AG04450 (cell line): ENCODE measurements around the gene IL5. TPM values are rescaled to one million over a fixed set of nuclear protein-coding genes. Genes with fewer than 3 reads are reported as not detected.

ENCODE experiments used
- CTCF ChIA-PET: fragments of 300-600, 350-600 bp; formaldehyde crosslinking; extraction: SDS; loops from one replicate; lab custom pipeline; 2022; ENCODE audit warnings: antibody characterized with exemption, inconsistent platforms; lab: Charles Lee
- POLR2A ChIA-PET: fragments of 350-600 bp; formaldehyde crosslinking; extraction: SDS; loops from one replicate; lab custom pipeline; 2021; ENCODE audit warnings: antibody characterized with exemption, inconsistent platforms; lab: Yijun Ruan, JAX
- DNase-seq: peaks from one replicate; pipeline ENCODE4 v3.0.0-alpha.2; 2011; ENCODE audit warnings: low read depth, low spot score
- H3K27ac ChIP-seq: one replicate; pipeline ENCODE4 v1.5.1; 2012; ENCODE audit warnings: low read depth, low read length, control low read depth
- H3K27me3 ChIP-seq: one replicate; pipeline ENCODE4 v1.6.0; 2012; ENCODE audit warnings: low read length; ENCODE audit not compliant: control insufficient read depth, insufficient read depth
- H3K4me3 ChIP-seq: 2 replicates; pipeline ENCODE4 v1.5.1; 2011; ENCODE audit warnings: mild to moderate bottlenecking, low read depth, low read length, control low read depth
- H3K9me3 ChIP-seq: 2 replicates; pipeline ENCODE4 v1.5.1; 2012; ENCODE audit warnings: low read length; ENCODE audit not compliant: control insufficient read depth, insufficient read depth
- CTCF ChIP-seq: IDR thresholded peaks from 2 replicates; pipeline ENCODE4 v1.5.1; 2011; ENCODE audit warnings: low read depth, low read length, control low read depth, inconsistent platforms
- polyA plus RNA-seq: library from polyadenylated mRNA; depleted of rRNA; stranded (reverse); fragments of >200 nt; gene quantifications from 2 replicates; pipeline ENCODE4 v1.2.3, GENCODE V29; 2011

The IL5 gene
- polyA plus RNA-seq, 1 experiment = not detected

- H3K4me3 ChIP-seq = no peak overlapping the region
- H3K27me3 ChIP-seq = no peaks in the 10 kb centered on the region
- DNase-seq = no peak
- ChIA-PET POLR2A (interaction anchor here (2.3 kb wide), 1 partner anchor 12 kb away, joined by 15 read pairs; the partner anchor contains the start of gene IRF1), CTCF (interaction anchor here (0.7 to 11.9 kb wide), 7 partner anchors 10 to 121 kb away, joined by 3 to 209 read pairs (median 4); partner anchors contain the start of gene IRF1)
- no peak for TF ChIP-seq CTCF
- no peaks in the 10 kb centered on the region for H3K9me3 ChIP-seq
- H3K27ac ChIP-seq = no peak overlapping the region
Observed at GRCh38 chr5:132501961-132502931, 41.1 kb downstream of the IL5 start.

GRCh38 chr5:132501629-132501956 lies 41.7 kb downstream of the IL5 start:
- CTCF ChIA-PET = interaction anchor here (1.2 to 11.9 kb wide), 8 partner anchors 9 to 120 kb away, joined by 4 to 209 read pairs (median 6); partner anchors contain the start of gene IRF1
- DNase-seq = no peak
- TF ChIP-seq CTCF = no peak
- Histone ChIP-seq H3K9me3 (no peaks in the 10 kb centered on the region), H3K4me3 (no peak overlapping the region), H3K27me3 (no peaks in the 10 kb centered on the region), H3K27ac (no peak overlapping the region)
- POLR2A ChIA-PET = interaction anchor here (0.6 to 2.3 kb wide), 3 partner anchors 11 to 819 kb away, joined by 3 to 15 read pairs (median 3); partner anchors contain the start of gene IRF1

GRCh38 chr5:132500931-132501628 lies 42.2 kb downstream of the IL5 start:
- ChIA-PET POLR2A (interaction anchor here (0.6 to 2.3 kb wide), 3 partner anchors 11 to 819 kb away, joined by 3 to 15 read pairs (median 3); partner anchors contain the start of gene IRF1), CTCF (interaction anchor here (0.6 to 11.9 kb wide), 13 partner anchors 9 to 1953 kb away, joined by 3 to 209 read pairs (median 5); partner anchors contain the start of gene IRF1)
- peak; percentile 76 for TF ChIP-seq CTCF
- no peak for DNase-seq
- no peak overlapping the region for H3K4me3 ChIP-seq
- no peaks in the 10 kb centered on the region for H3K9me3 ChIP-seq
- H3K27me3 ChIP-seq = no peaks in the 10 kb centered on the region
- no peak overlapping the region for H3K27ac ChIP-seq

- DNase-seq = no peak
- H3K4me3 ChIP-seq = no peak overlapping the region
- POLR2A ChIA-PET = interaction anchor here (1.1 to 2.3 kb wide), 2 partner anchors 10 to 73 kb away, joined by 3 to 15 read pairs; partner anchors contain the start of gene IRF1
- CTCF ChIA-PET = interaction anchor here (0.6 to 11.9 kb wide), 13 partner anchors 8 to 1954 kb away, joined by 3 to 209 read pairs (median 5); partner anchors contain the start of gene IRF1
- no peaks in the 10 kb centered on the region for H3K9me3 ChIP-seq
- no peak overlapping the region for H3K27ac ChIP-seq
- H3K27me3 ChIP-seq = no peaks in the 10 kb centered on the region
- no peak for TF ChIP-seq CTCF
Observed at GRCh38 chr5:132500244-132500930, 42.9 kb downstream of the IL5 start.
